SU-DHL-6 (cell line): ENCODE measurements around the gene RASA3.

Experiments
- H2AFZ ChIP-seq: fragments of 200-600 bp; sonication (generic); 2 replicates; pipeline ENCODE4 v1.6.1; 2014; ENCODE audit warnings: low read depth, mild to moderate bottlenecking, moderate library complexity, mixed read lengths, antibody characterized with exemption, low read length; ENCODE audit not compliant: severe bottlenecking
- H3F3A ChIP-seq: fragments of 200-600 bp; shearing (Covaris generic); 2 replicates; pipeline ENCODE4 v1.6.0; 2016; ENCODE audit warnings: antibody characterized with exemption, mild to moderate bottlenecking; ENCODE audit not compliant: insufficient read depth
- H3K27ac ChIP-seq: fragments of 200-600 bp; sonication (generic); 2 replicates; pipeline ENCODE4 v1.5.1; 2016; ENCODE audit warnings: low read depth, mild to moderate bottlenecking, low read length, moderate library complexity, mixed read lengths
- H3K27me3 ChIP-seq: fragments of 200-600 bp; sonication (generic), shearing (Covaris generic); 2 replicates; pipeline ENCODE4 v1.6.0; 2014; ENCODE audit warnings: mild to moderate bottlenecking, low read length
- H3K36me3 ChIP-seq: fragments of 200-600 bp; sonication (generic); 2 replicates; pipeline ENCODE4 v1.6.1; 2014; ENCODE audit warnings: mild to moderate bottlenecking, low read length, mixed read lengths
- H3K4me2 ChIP-seq: fragments of 300-600, 200-600 bp; shearing (Covaris generic), sonication (generic); 2 replicates; pipeline ENCODE4 v1.6.0; 2014; ENCODE audit warnings: low read length, low read depth, mild to moderate bottlenecking; ENCODE audit not compliant: poor library complexity, severe bottlenecking
- H3K4me3 ChIP-seq: fragments of 200-600 bp; sonication (generic); 2 replicates; pipeline ENCODE4 v1.5.1; 2014; ENCODE audit warnings: antibody characterized with exemption, low read length, mild to moderate bottlenecking, mixed read lengths; ENCODE audit not compliant: insufficient read depth, poor library complexity, severe bottlenecking
- H3K79me2 ChIP-seq: fragments of 200-600 bp; sonication (generic); 2 replicates; pipeline ENCODE4 v1.6.1; 2014; ENCODE audit warnings: mild to moderate bottlenecking, low read length, moderate library complexity; ENCODE audit not compliant: insufficient read depth
- H3K9ac ChIP-seq: fragments of 200-600 bp; sonication (generic); 2 replicates; pipeline ENCODE4 v1.7.0; 2014; ENCODE audit warnings: mild to moderate bottlenecking, low read length
- H3K9me2 ChIP-seq: fragments of 200-600 bp; sonication (generic); replicated peaks from 2 replicates; pipeline ENCODE4 v1.6.1; 2014; ENCODE audit warnings: low read length; ENCODE audit not compliant: insufficient read depth
- H3K9me3 ChIP-seq: fragments of 200-600 bp; sonication (generic); 2 replicates; pipeline ENCODE4 v1.6.1; 2014; ENCODE audit warnings: low read length, mixed read lengths; ENCODE audit not compliant: insufficient read depth
- H4K20me1 ChIP-seq: fragments of 200-600 bp; sonication (generic); 2 replicates; pipeline ENCODE4 v1.6.1; 2014; ENCODE audit warnings: low read depth, mild to moderate bottlenecking, antibody characterized with exemption, low read length, moderate library complexity, mixed read lengths
- EZH2phosphoT487 ChIP-seq: fragments of 200-600 bp; sonication (generic), shearing (Covaris generic); conservative IDR thresholded peaks from 2 replicates; pipeline ENCODE4 v1.6.1; 2018; ENCODE audit warnings: mild to moderate bottlenecking, antibody characterized with exemption, low read length, moderate library complexity, mixed read lengths
- TF ChIP-seq, protein P1 (sequence below): fragments of 200-600 bp; sonication (generic); IDR thresholded peaks from one replicate; pipeline ENCODE4 v1.5.1; 2017; ENCODE audit warnings: antibody characterized with exemption, mild to moderate bottlenecking, low read length, moderate library complexity; ENCODE audit not compliant: insufficient read depth, poor library complexity, severe bottlenecking

The RASA3 gene

DNA sequence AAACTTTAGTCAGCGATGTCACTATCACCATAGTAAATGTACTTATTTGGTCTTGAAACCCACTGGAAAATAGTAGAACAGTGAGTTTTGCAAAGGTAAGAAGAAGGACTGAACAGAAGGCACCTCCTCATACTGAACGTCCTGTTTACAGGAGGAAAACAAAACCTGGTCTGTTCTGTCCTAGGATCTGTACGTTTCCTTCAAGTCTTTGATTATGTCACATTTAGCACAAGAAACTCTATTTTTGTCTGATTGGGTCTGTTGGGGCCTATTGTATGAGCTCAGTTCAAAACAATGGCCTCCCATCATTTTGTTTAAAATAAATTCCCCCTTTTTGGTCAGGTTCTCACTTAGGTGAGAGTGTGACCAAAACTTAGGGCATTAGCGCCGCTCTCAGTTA is 35.5 kb upstream of the RASA3 start:
- no peak overlapping the region for H3K4me3 ChIP-seq
- H3F3A ChIP-seq = no peaks in the 10 kb centered on the region
- H3K79me2 ChIP-seq = no peaks in the 10 kb centered on the region
- H4K20me1 ChIP-seq = no peaks in the 10 kb centered on the region
- H3K36me3 ChIP-seq = no peaks in the 10 kb centered on the region
- no peak overlapping the region for H3K27ac ChIP-seq
- no peak overlapping the region for H3K9ac ChIP-seq
- no peak overlapping the region for H3K4me2 ChIP-seq
- TF ChIP-seq, protein P1, sequence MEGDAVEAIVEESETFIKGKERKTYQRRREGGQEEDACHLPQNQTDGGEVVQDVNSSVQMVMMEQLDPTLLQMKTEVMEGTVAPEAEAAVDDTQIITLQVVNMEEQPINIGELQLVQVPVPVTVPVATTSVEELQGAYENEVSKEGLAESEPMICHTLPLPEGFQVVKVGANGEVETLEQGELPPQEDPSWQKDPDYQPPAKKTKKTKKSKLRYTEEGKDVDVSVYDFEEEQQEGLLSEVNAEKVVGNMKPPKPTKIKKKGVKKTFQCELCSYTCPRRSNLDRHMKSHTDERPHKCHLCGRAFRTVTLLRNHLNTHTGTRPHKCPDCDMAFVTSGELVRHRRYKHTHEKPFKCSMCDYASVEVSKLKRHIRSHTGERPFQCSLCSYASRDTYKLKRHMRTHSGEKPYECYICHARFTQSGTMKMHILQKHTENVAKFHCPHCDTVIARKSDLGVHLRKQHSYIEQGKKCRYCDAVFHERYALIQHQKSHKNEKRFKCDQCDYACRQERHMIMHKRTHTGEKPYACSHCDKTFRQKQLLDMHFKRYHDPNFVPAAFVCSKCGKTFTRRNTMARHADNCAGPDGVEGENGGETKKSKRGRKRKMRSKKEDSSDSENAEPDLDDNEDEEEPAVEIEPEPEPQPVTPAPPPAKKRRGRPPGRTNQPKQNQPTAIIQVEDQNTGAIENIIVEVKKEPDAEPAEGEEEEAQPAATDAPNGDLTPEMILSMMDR = no peak
- TF ChIP-seq EZH2phosphoT487 = no peak
- H3K9me3 ChIP-seq = no peaks in the 10 kb centered on the region
- H3K27me3 ChIP-seq = no peaks in the 10 kb centered on the region
- no peak overlapping the region for H2AFZ ChIP-seq
- H3K9me2 ChIP-seq = no peaks in the 10 kb centered on the region

DNA sequence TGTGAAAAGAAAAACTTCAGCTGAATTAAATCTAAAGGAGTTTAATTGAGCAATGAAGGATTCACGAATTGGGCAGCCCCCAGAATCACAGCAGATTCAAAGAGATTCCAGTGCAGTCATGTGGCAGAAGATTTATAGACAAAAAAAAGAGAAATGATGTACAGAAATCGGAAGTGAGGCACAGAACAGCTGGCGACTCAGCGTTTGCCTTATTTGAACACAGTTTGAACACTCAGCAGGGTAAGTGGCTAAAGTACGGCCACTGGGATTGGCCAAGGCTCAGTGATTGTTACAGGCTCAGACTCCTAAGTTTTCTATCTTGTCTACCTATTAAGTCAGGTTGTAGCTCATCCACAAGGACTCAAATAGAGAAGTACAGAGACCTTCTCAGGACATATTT is 35.0 kb upstream of the RASA3 start:
- H3K36me3 ChIP-seq = no peaks in the 10 kb centered on the region
- no peak overlapping the region for H3K27ac ChIP-seq
- H3K9ac ChIP-seq = no peak overlapping the region
- no peaks in the 10 kb centered on the region for H3K9me2 ChIP-seq
- no peaks in the 10 kb centered on the region for H3K9me3 ChIP-seq
- no peaks in the 10 kb centered on the region for H4K20me1 ChIP-seq
- H3F3A ChIP-seq = no peaks in the 10 kb centered on the region
- no peak overlapping the region for H3K4me2 ChIP-seq
- no peak overlapping the region for H2AFZ ChIP-seq
- no peaks in the 10 kb centered on the region for H3K79me2 ChIP-seq
- TF ChIP-seq EZH2phosphoT487 = no peak
- TF ChIP-seq, protein P1 = no peak
- no peak overlapping the region for H3K4me3 ChIP-seq
- H3K27me3 ChIP-seq = no peaks in the 10 kb centered on the region

DNA sequence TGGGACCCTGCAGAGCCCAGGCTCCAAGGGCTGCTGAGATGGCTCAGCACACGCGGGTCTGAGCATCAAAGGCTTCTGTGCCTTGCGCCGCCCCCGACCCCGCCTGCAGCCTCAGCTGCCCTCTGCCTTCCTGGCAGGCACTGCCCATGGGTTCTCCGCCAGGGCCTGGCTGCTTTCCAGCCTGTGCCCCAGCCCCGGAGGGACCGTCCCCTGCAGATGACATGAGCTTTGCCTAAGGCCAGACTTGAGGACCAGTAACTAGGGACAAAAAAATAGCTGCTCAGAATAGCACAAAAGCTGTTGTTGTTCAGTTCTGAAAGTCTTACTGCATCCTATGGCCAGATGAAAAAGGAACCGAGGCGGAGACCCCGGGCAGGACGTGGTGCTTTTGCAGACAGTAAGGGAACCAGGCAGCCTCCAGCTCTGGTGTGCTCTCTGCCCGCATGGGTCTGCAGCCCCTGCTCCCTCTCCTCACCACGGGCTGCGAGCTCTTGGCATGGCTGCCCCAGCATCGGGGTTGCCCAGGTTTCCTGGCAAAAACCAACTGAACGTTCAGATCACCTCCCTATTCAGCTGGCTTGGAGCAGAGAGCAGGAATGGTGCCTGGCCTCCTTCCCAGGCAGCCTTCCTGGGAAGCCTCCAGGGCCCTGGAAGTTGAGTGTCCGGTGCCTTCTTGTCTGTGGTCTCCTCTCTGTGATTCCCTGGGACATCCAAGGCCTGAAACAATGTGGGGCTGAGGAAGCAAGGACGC is 34.1 kb upstream of the RASA3 start:
- no peaks in the 10 kb centered on the region for H3F3A ChIP-seq
- no peaks in the 10 kb centered on the region for H3K36me3 ChIP-seq
- no peak overlapping the region for H3K9ac ChIP-seq
- H2AFZ ChIP-seq = no peak overlapping the region
- no peak overlapping the region for H3K27ac ChIP-seq
- H3K79me2 ChIP-seq = no peaks in the 10 kb centered on the region
- no peak overlapping the region for H3K4me2 ChIP-seq
- H3K27me3 ChIP-seq = no peaks in the 10 kb centered on the region
- H3K9me3 ChIP-seq = no peaks in the 10 kb centered on the region
- no peaks in the 10 kb centered on the region for H4K20me1 ChIP-seq
- no peak for TF ChIP-seq EZH2phosphoT487
- TF ChIP-seq, protein P1 = no peak
- H3K4me3 ChIP-seq = no peak overlapping the region
- H3K9me2 ChIP-seq = no peaks in the 10 kb centered on the region
